PC-9 (cell line): ENCODE data around the gene BTBD18. TPM values are rescaled to one million over a fixed set of nuclear protein-coding genes. Genes with fewer than 3 reads are reported as not detected.

Experiments
- BruUV-seq: library from RNA; stranded (reverse); fragments of 400-500 nt; replicated peaks from 2 replicates; lab custom pipeline; 2021; lab: Mats Ljungman, UMichigan
- CTCF ChIA-PET: fragments of 300-600 bp; sonication (Branson Sonifier 250); formaldehyde crosslinking; loops from one replicate; lab custom pipeline; 2022; ENCODE audit warnings: antibody characterized with exemption; lab: Charles Lee
- POLR2A ChIA-PET: fragments of 300-600 bp; sonication (Branson Sonifier 250); formaldehyde crosslinking; loops from one replicate; lab custom pipeline; 2022; ENCODE audit warnings: antibody characterized with exemption; ENCODE audit not compliant: unreplicated experiment; lab: Charles Lee
- DNase-seq, 2 experiments: peaks; one replicate each; pipeline versions ENCODE4 v3.0.0 to v3.0.0-alpha.2; 2015 to 2022; ENCODE audit warnings: mixed read lengths in 1 of 2
- H2AFZ ChIP-seq: fragments of 200-600 bp; sonication (generic); 2 replicates; pipeline ENCODE4 v1.8.1; 2017; ENCODE audit warnings: antibody characterized with exemption
- H3F3A ChIP-seq: fragments of 200-600 bp; sonication (generic); 2 replicates; pipeline ENCODE4 v1.8.1; 2017; ENCODE audit warnings: antibody characterized with exemption, mild to moderate bottlenecking, low read depth; ENCODE audit not compliant: insufficient read depth
- H3K27ac ChIP-seq: fragments of 200-600 bp; sonication (generic); 2 replicates; pipeline ENCODE4 v1.6.1; 2016; ENCODE audit warnings: mixed run types
- H3K27me3 ChIP-seq: fragments of 200-600 bp; sonication (generic); 2 replicates; pipeline ENCODE4 v1.6.1; 2016; ENCODE audit warnings: low read depth, mixed run types; ENCODE audit not compliant: insufficient read depth
- H3K36me3 ChIP-seq: fragments of 200-600 bp; sonication (generic); 2 replicates; pipeline ENCODE4 v1.6.1; 2016; ENCODE audit warnings: low read depth, mixed run types
- H3K4me1 ChIP-seq: fragments of 200-600 bp; sonication (generic); replicated peaks from 2 replicates; pipeline ENCODE4 v1.6.1; 2016; ENCODE audit warnings: mixed run types; ENCODE audit not compliant: insufficient read depth
- H3K4me2 ChIP-seq: fragments of 200-600 bp; sonication (generic); 2 replicates; pipeline ENCODE4 v1.6.1; 2017; ENCODE audit warnings: mixed run types
- H3K4me3 ChIP-seq: fragments of 200-600 bp; sonication (generic); 2 replicates; pipeline ENCODE4 v1.6.1; 2016; ENCODE audit warnings: mixed run types
- H3K79me2 ChIP-seq: fragments of 200-600 bp; sonication (generic); 2 replicates; pipeline ENCODE4 v1.6.1; 2017; ENCODE audit warnings: low read depth, mixed run types
- H3K9me2 ChIP-seq: fragments of 200-600 bp; sonication (generic); 2 replicates; pipeline ENCODE4 v1.8.1; 2017; ENCODE audit warnings: mild to moderate bottlenecking; ENCODE audit not compliant: insufficient read depth
- H3K9me3 ChIP-seq: fragments of 200-600 bp; sonication (generic); 2 replicates; pipeline ENCODE4 v1.8.1; 2016; ENCODE audit warnings: low read depth; ENCODE audit not compliant: insufficient read depth
- H4K20me1 ChIP-seq: fragments of 200-600 bp; sonication (generic); 2 replicates; pipeline ENCODE4 v1.8.1; 2017; ENCODE audit not compliant: insufficient read depth
- EZH2 ChIP-seq: fragments of 200-600 bp; sonication (generic); IDR thresholded peaks from 2 replicates; pipeline ENCODE4 v1.8.0; 2017; ENCODE audit warnings: antibody characterized with exemption, low read depth
- intact Hi-C: fragments of 100-400 bp; cut with micrococcal nuclease; formaldehyde crosslinking; loops from one replicate; pipeline ENCODE4 v1.10.0; 2022; ENCODE audit not compliant: unreplicated experiment
- total RNA-seq: library from RNA; stranded (reverse); gene quantifications from 2 replicates; pipeline ENCODE4 v1.2.3, GENCODE V29; 2021
- TF ChIP-seq, protein P1 (sequence below): fragments of 200-600 bp; sonication (generic); conservative IDR thresholded peaks from 2 replicates; pipeline ENCODE4 v1.6.1; 2017; ENCODE audit warnings: mixed run types, antibody characterized with exemption, mild to moderate bottlenecking, moderate library complexity

Gene BTBD18
- total RNA-seq, 1 experiment from 2014 or later = not detected

DNA sequence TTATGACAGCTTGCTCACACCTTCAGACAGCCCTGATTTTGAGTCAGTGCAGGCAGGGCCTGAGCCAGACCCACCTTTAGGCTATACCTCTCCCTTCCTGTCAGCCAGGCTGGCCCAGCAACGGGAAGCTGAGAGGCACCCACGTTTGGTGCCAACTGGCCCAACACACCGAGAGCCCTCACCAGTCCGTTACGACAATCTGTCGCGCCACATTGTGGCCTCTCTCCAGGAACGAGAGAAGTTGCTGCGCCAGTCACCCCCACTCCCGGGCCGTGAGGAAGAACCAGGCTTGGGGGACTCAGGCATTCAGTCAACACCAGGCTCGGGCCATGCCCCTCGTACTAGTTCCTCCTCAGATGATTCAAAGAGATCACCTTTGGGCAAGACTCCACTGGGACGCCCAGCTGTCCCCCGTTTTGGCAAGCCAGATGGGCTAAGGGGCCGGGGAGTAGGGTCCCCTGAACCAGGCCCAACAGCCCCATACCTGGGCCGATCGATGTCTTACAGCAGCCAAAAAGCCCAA lies 52.7 kb downstream of the BTBD18 start:
- Histone ChIP-seq H3K4me2 (no peak overlapping the region), H3K27ac (no peak overlapping the region), H3F3A (peaks cover 35% of the 10 kb centered on the region; the same call in 1 of the 2 replicates), H3K4me3 (no peak overlapping the region), H3K9me3 (no peaks in the 10 kb centered on the region), H3K36me3 (peaks cover 47% of the 10 kb centered on the region), H3K4me1 (no peaks in the 10 kb centered on the region), H2AFZ (no peak overlapping the region), H3K9me2 (no peaks in the 10 kb centered on the region), H3K79me2 (no peaks in the 10 kb centered on the region), H4K20me1 (peaks cover 5% of the 10 kb centered on the region; the same call in 1 of the 2 replicates), H3K27me3 (no peaks in the 10 kb centered on the region)
- TF ChIP-seq, protein P1, sequence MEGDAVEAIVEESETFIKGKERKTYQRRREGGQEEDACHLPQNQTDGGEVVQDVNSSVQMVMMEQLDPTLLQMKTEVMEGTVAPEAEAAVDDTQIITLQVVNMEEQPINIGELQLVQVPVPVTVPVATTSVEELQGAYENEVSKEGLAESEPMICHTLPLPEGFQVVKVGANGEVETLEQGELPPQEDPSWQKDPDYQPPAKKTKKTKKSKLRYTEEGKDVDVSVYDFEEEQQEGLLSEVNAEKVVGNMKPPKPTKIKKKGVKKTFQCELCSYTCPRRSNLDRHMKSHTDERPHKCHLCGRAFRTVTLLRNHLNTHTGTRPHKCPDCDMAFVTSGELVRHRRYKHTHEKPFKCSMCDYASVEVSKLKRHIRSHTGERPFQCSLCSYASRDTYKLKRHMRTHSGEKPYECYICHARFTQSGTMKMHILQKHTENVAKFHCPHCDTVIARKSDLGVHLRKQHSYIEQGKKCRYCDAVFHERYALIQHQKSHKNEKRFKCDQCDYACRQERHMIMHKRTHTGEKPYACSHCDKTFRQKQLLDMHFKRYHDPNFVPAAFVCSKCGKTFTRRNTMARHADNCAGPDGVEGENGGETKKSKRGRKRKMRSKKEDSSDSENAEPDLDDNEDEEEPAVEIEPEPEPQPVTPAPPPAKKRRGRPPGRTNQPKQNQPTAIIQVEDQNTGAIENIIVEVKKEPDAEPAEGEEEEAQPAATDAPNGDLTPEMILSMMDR = no peak
- no peak for TF ChIP-seq EZH2
- no peak for DNase-seq
- CTCF ChIA-PET = no interaction called here
- POLR2A ChIA-PET = no interaction called here
- no TSS peak for BruUV-seq
- intact Hi-C loops = no loop called here

Other genes starting within 250 kb of the BTBD18 start
- 3.2 and 4.0 TPM in 2 replicates for gene SLC43A1, start 236.1 kb downstream of the BTBD18 start, total RNA-seq
- 90.2 and 94.7 TPM in 2 replicates for gene TIMM10, start 221.1 kb downstream of the BTBD18 start, total RNA-seq
- gene SMTNL1, start 214.2 kb downstream of the BTBD18 start, total RNA-seq = not detected in 2 replicates
- gene UBE2L6, start 184.1 kb downstream of the BTBD18 start, total RNA-seq = 121 and 122 TPM in 2 replicates
- gene SERPING1, start 154.1 kb downstream of the BTBD18 start, total RNA-seq = 3.1 TPM in 2 replicates
- 0.48 and 0.98 TPM in 2 replicates for gene YPEL4, start 101.9 kb downstream of the BTBD18 start, total RNA-seq
- 23.4 and 24.2 TPM in 2 replicates for gene CLP1, start 94.1 kb downstream of the BTBD18 start, total RNA-seq
- gene ZDHHC5, start 83.7 kb downstream of the BTBD18 start, total RNA-seq = 94.2 and 101 TPM in 2 replicates
- gene MED19, start 39.6 kb downstream of the BTBD18 start, total RNA-seq = 25.3 and 26.9 TPM in 2 replicates
- 124 and 138 TPM in 2 replicates for gene TMX2, start 39.2 kb downstream of the BTBD18 start, total RNA-seq
- gene SELENOH, start 10.3 kb downstream of the BTBD18 start, total RNA-seq = 211 and 318 TPM in 2 replicates
- gene CTNND1, start 10.0 kb upstream of the BTBD18 start, total RNA-seq = 340 and 413 TPM in 2 replicates